ENCODE data around the gene CALHM4. TPM values are rescaled to one million over a fixed set of nuclear protein-coding genes. Genes with fewer than 3 reads are reported as not detected.

CALHM4 gene
- total and polyA plus RNA-seq, 2 of the 13 experiments (the other 11 are each of a cell fraction or from before 2014, with no cell fraction given) = not detected

DNA sequence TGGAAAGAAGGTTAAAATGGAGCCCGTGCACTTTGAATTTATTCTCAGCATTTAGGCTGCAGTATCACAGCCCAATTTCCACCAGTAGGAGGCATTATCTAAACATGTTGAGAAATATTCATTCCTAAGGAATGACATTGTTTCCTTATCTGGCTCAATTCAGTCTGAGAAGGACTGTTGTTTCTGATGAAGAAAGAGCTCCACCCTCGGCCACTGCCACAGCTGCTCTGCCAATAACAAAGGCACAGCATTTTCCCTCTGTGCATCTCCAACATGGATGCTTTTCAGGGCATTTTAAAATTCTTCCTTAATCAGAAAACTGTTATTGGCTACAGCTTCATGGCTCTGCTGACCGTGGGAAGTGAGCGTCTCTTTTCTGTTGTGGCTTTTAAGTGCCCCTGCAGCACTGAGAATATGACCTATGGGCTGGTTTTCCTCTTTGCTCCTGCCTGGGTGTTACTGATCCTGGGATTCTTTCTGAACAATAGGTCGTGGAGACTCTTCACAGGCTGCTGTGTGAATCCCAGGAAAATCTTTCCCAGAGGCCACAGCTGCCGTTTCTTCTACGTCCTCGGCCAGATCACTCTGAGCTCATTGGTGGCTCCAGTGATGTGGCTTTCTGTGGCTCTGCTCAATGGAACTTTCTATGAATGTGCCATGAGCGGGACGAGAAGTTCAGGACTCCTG is 42.0 kb upstream of the CALHM4 start, which contains the start of gene CALHM5 (continued):
- TF ChIP-seq, protein P1, sequence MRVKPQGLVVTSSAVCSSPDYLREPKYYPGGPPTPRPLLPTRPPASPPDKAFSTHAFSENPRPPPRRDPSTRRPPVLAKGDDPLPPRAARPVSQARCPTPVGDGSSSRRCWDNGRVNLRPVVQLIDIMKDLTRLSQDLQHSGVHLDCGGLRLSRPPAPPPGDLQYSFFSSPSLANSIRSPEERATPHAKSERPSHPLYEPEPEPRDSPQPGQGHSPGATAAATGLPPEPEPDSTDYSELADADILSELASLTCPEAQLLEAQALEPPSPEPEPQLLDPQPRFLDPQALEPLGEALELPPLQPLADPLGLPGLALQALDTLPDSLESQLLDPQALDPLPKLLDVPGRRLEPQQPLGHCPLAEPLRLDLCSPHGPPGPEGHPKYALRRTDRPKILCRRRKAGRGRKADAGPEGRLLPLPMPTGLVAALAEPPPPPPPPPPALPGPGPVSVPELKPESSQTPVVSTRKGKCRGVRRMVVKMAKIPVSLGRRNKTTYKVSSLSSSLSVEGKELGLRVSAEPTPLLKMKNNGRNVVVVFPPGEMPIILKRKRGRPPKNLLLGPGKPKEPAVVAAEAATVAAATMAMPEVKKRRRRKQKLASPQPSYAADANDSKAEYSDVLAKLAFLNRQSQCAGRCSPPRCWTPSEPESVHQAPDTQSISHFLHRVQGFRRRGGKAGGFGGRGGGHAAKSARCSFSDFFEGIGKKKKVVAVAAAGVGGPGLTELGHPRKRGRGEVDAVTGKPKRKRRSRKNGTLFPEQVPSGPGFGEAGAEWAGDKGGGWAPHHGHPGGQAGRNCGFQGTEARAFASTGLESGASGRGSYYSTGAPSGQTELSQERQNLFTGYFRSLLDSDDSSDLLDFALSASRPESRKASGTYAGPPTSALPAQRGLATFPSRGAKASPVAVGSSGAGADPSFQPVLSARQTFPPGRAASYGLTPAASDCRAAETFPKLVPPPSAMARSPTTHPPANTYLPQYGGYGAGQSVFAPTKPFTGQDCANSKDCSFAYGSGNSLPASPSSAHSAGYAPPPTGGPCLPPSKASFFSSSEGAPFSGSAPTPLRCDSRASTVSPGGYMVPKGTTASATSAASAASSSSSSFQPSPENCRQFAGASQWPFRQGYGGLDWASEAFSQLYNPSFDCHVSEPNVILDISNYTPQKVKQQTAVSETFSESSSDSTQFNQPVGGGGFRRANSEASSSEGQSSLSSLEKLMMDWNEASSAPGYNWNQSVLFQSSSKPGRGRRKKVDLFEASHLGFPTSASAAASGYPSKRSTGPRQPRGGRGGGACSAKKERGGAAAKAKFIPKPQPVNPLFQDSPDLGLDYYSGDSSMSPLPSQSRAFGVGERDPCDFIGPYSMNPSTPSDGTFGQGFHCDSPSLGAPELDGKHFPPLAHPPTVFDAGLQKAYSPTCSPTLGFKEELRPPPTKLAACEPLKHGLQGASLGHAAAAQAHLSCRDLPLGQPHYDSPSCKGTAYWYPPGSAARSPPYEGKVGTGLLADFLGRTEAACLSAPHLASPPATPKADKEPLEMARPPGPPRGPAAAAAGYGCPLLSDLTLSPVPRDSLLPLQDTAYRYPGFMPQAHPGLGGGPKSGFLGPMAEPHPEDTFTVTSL (CRISPR knock-in tag; IDR thresholded peaks at IDR 0.05; ENCODE audit: borderline replicate concordance) = no peak
- TF ChIP-seq GATAD1 (CRISPR knock-in tag; IDR thresholded peaks at IDR 0.05) (no peak), SOX6 (IDR thresholded peaks at IDR 0.05) (no peak), SOX6 (CRISPR knock-in tag; IDR thresholded peaks at IDR 0.05) (peak; percentile 16; the same call in 1 of the 2 replicates), ZNF768 (CRISPR knock-in tag; IDR thresholded peaks at IDR 0.05) (no peak), ZNF773 (CRISPR knock-in tag; IDR thresholded peaks at IDR 0.05; ENCODE audit: borderline replicate concordance) (no peak)

DNA sequence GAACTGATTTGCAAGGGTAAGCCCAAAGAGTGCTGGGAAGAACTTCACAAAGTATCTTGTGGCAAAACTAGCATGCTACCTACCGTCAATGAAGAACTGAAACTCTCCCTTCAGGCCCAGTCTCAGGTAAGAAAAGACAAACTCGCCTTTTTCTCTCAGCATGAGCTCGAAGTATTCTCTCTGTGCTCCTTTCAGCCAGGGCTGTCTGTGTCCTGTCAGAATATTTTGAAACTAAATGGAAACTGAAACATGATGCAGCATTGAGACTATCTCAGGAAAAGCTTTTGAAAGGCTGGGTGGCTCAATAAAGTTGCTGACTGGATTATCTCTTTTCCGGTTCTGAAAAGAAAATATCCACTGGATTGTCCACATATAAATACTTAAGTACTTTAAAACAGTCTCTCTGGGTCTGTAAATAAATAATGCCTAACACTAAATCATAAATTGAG is 41.4 kb upstream of the CALHM4 start:
- in situ Hi-C loops (cut with HindIII; ENCODE audit: extremely low pct_ligation_motif_present, low pct_unique_long_range_greater_than_20kb) (no loop called here), intact Hi-C loops (cut with micrococcal nuclease; ENCODE audit: unreplicated experiment) (no loop called here)
- Histone ChIP-seq H3K27me3 (ENCODE audit: control insufficient read depth in 1 of 2, insufficient read depth in 2 of 2, low read length in 2 of 2) (no peaks in the 10 kb centered on the region), H3K4me1 (ENCODE audit: insufficient read depth, low read length) (no peaks in the 10 kb centered on the region), H3K9ac (ENCODE audit: insufficient read depth, low read depth, low read length) (no peak overlapping the region), H3K27ac (ENCODE audit: extremely low read length, insufficient read depth, low read length) (no peak overlapping the region), H4K20me1 (ENCODE audit: insufficient read depth, low read length) (no peaks in the 10 kb centered on the region), H2AFZ (ENCODE audit: low read length) (peak overlapping the region; percentile 21), H3K4me2 (ENCODE audit: low read depth, low read length) (peak overlapping the region; percentile 2; the same call in 1 of the 2 replicates), H3K36me3 (replicated peaks in 1 of 2; ENCODE audit: control insufficient read depth in 1 of 2, insufficient read depth in 2 of 2, low read length in 2 of 2) (no peaks in the 10 kb centered on the region), H3K4me3 (replicated peaks in 1 of 3; ENCODE audit: insufficient read depth in 1 of 3, low read depth in 2 of 3, low read length in 3 of 3) (no peak overlapping the region), H3K9me3 (ENCODE audit: low read length) (no peaks in the 10 kb centered on the region), H3K79me2 (ENCODE audit: insufficient read depth, low read length) (no peaks in the 10 kb centered on the region)
- FAIRE-seq (no peak), ATAC-seq (no peak; the same call in 2 of the 3 replicates), DNase-seq (ENCODE audit: low spot score) (no peak)
- ChIA-PET POLR2A (no interaction called here), CTCF (ENCODE audit: low intra/inter-chr PET ratio, low total read pairs) (interaction anchor here (1.3 kb wide), 2 partner anchors 20 to 49 kb away, joined by 3 to 5 read pairs; no protein-coding TSS in a partner anchor)
- BruUV-seq (replicated peaks) = no TSS peak
- 21% methylated on average over 4 of the region's 4 CpGs for WGBS (ENCODE audit: low lambda C conversion rate)
- TF ChIP-seq, protein P2, sequence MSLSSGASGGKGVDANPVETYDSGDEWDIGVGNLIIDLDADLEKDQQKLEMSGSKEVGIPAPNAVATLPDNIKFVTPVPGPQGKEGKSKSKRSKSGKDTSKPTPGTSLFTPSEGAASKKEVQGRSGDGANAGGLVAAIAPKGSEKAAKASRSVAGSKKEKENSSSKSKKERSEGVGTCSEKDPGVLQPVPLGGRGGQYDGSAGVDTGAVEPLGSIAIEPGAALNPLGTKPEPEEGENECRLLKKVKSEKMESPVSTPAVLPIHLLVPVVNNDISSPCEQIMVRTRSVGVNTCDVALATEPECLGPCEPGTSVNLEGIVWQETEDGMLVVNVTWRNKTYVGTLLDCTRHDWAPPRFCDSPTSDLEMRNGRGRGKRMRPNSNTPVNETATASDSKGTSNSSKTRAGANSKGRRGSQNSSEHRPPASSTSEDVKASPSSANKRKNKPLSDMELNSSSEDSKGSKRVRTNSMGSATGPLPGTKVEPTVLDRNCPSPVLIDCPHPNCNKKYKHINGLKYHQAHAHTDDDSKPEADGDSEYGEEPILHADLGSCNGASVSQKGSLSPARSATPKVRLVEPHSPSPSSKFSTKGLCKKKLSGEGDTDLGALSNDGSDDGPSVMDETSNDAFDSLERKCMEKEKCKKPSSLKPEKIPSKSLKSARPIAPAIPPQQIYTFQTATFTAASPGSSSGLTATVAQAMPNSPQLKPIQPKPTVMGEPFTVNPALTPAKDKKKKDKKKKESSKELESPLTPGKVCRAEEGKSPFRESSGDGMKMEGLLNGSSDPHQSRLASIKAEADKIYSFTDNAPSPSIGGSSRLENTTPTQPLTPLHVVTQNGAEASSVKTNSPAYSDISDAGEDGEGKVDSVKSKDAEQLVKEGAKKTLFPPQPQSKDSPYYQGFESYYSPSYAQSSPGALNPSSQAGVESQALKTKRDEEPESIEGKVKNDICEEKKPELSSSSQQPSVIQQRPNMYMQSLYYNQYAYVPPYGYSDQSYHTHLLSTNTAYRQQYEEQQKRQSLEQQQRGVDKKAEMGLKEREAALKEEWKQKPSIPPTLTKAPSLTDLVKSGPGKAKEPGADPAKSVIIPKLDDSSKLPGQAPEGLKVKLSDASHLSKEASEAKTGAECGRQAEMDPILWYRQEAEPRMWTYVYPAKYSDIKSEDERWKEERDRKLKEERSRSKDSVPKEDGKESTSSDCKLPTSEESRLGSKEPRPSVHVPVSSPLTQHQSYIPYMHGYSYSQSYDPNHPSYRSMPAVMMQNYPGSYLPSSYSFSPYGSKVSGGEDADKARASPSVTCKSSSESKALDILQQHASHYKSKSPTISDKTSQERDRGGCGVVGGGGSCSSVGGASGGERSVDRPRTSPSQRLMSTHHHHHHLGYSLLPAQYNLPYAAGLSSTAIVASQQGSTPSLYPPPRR (CRISPR knock-in tag; IDR thresholded peaks at IDR 0.05; ENCODE audit: borderline replicate concordance) = no peak
- TF ChIP-seq MXI1 (IDR thresholded peaks at IDR 0.05; ENCODE audit: borderline replicate concordance, low read depth, low read length) = no peak
- TF ChIP-seq, protein P3, sequence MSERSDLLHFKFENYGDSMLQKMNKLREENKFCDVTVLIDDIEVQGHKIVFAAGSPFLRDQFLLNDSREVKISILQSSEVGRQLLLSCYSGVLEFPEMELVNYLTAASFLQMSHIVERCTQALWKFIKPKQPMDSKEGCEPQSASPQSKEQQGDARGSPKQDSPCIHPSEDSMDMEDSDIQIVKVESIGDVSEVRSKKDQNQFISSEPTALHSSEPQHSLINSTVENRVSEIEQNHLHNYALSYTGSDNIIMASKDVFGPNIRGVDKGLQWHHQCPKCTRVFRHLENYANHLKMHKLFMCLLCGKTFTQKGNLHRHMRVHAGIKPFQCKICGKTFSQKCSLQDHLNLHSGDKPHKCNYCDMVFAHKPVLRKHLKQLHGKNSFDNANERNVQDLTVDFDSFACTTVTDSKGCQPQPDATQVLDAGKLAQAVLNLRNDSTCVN (CRISPR knock-in tag; IDR thresholded peaks at IDR 0.05; ENCODE audit: borderline replicate concordance) = no peak
- TF ChIP-seq, protein P4, sequence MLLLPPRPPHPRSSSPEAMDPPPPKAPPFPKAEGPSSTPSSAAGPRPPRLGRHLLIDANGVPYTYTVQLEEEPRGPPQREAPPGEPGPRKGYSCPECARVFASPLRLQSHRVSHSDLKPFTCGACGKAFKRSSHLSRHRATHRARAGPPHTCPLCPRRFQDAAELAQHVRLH (CRISPR knock-in tag; IDR thresholded peaks at IDR 0.05; ENCODE audit: borderline replicate concordance, low read depth) = no peak
